WTC11 (cell line): ENCODE measurements around the gene SNAPC4. TPM values are rescaled to one million over a fixed set of nuclear protein-coding genes. Genes with fewer than 3 reads are reported as not detected.

Experiments
- ATAC-seq: fragments of 200-7000 bp; cut with Tn5 transposase; 2 replicates; pipeline ENCODE4 v1.10.0; 2021; ENCODE audit warnings: mild to moderate bottlenecking, moderate library complexity
- CTCF ChIA-PET: fragments of 300-600 bp; sonication (Branson Sonifier 250); formaldehyde crosslinking; loops from one replicate; lab custom pipeline; 2021; ENCODE audit warnings: antibody characterized with exemption; lab: Charles Lee
- POLR2A ChIA-PET: fragments of 350-600 bp; sonication (Branson Sonifier 250); formaldehyde crosslinking; loops from one replicate; lab custom pipeline; 2021; ENCODE audit warnings: antibody characterized with exemption; lab: Charles Lee
- DNase-seq: peaks from one replicate; pipeline ENCODE4 v3.0.0; 2021; ENCODE audit warnings: low spot score
- H3K27ac Mint-ChIP-seq: 2 replicates; pipeline ENCODE4 v1.8.0; 2021; ENCODE audit warnings: mixed read lengths
- H3K27me3 Mint-ChIP-seq: 2 replicates; pipeline ENCODE4 v1.8.0; 2021; ENCODE audit warnings: low read depth, mild to moderate bottlenecking, moderate library complexity, mixed read lengths
- H3K36me3 Mint-ChIP-seq: 2 replicates; pipeline ENCODE4 v1.8.0; 2021; ENCODE audit warnings: mixed read lengths
- H3K4me1 Mint-ChIP-seq: 2 replicates; pipeline ENCODE4 v1.8.0; 2022; ENCODE audit warnings: mixed read lengths
- H3K4me3 Mint-ChIP-seq: 2 replicates; pipeline ENCODE4 v1.8.0; 2021; ENCODE audit warnings: mild to moderate bottlenecking, moderate library complexity, mixed read lengths
- H3K9me3 Mint-ChIP-seq: 2 replicates; pipeline ENCODE4 v1.8.0; 2021; ENCODE audit warnings: mixed read lengths
- ARID4B ChIP-seq: sonication (generic); formaldehyde crosslinking; IDR thresholded peaks from 2 replicates; pipeline ENCODE4 v1.8.0; 2023; ENCODE audit warnings: missing genetic modification reagents, mild to moderate bottlenecking, borderline replicate concordance
- ATF3 ChIP-seq: sonication (generic); formaldehyde crosslinking; conservative IDR thresholded peaks from 2 replicates; pipeline ENCODE4 v1.8.1; 2022; ENCODE audit warnings: mild to moderate bottlenecking, missing genetic modification reagents
- CTCF ChIP-seq: fragments of 200-600 bp; IDR thresholded peaks from 2 replicates; pipeline ENCODE4 v1.8.0; 2022; ENCODE audit warnings: antibody characterized with exemption
- ERG ChIP-seq: fragments of 250-450 bp; sonication (Bioruptor Pico); IDR thresholded peaks from 2 replicates; pipeline ENCODE4 v1.8.0; 2021; ENCODE audit warnings: mild to moderate bottlenecking
- ESRRA ChIP-seq: sonication (generic); formaldehyde crosslinking; IDR thresholded peaks from 2 replicates; pipeline ENCODE4 v1.8.1; 2022; ENCODE audit warnings: mild to moderate bottlenecking, missing genetic modification reagents, borderline replicate concordance
- FOXK1 ChIP-seq: sonication (generic); formaldehyde crosslinking; IDR thresholded peaks from 2 replicates; pipeline ENCODE4 v1.8.0; 2022; ENCODE audit warnings: mild to moderate bottlenecking, moderate library complexity, missing genetic modification reagents
- IRF1 ChIP-seq: sonication (generic); formaldehyde crosslinking; IDR thresholded peaks from 2 replicates; pipeline ENCODE4 v1.8.0; 2023; ENCODE audit warnings: missing genetic modification reagents
- JAZF1 ChIP-seq: fragments of 250-450 bp; sonication (Bioruptor Pico); IDR thresholded peaks from 2 replicates; pipeline ENCODE4 v1.9.0; 2021; ENCODE audit warnings: moderate library complexity, mild to moderate bottlenecking, inconsistent platforms
- MLX ChIP-seq: sonication (generic); formaldehyde crosslinking; IDR thresholded peaks from 2 replicates; pipeline ENCODE4 v1.8.1; 2023; ENCODE audit warnings: mild to moderate bottlenecking, missing genetic modification reagents, moderate library complexity
- OVOL2 ChIP-seq: fragments of 250-450 bp; sonication (Bioruptor Pico); IDR thresholded peaks from 2 replicates; pipeline ENCODE4 v1.9.0; 2021; ENCODE audit warnings: mild to moderate bottlenecking, borderline replicate concordance
- RORB ChIP-seq: fragments of 250-450 bp; sonication (Bioruptor Pico); IDR thresholded peaks from 2 replicates; pipeline ENCODE4 v1.9.0; 2021; ENCODE audit warnings: mild to moderate bottlenecking
- SMAD4 ChIP-seq: sonication (generic); formaldehyde crosslinking; IDR thresholded peaks from 2 replicates; pipeline ENCODE4 v1.8.0; 2022; ENCODE audit warnings: mild to moderate bottlenecking, missing genetic modification reagents
- SOX15 ChIP-seq: fragments of 250-450 bp; sonication (Bioruptor Pico); IDR thresholded peaks from 2 replicates; pipeline ENCODE4 v1.9.0; 2021; ENCODE audit warnings: mild to moderate bottlenecking
- TCF7 ChIP-seq: sonication (generic); formaldehyde crosslinking; IDR thresholded peaks from 2 replicates; pipeline ENCODE4 v1.8.0; 2022; ENCODE audit warnings: mild to moderate bottlenecking, low read depth, missing genetic modification reagents, moderate library complexity
- USF1 ChIP-seq: sonication (generic); formaldehyde crosslinking; IDR thresholded peaks from 2 replicates; pipeline ENCODE4 v1.8.0; 2022; ENCODE audit warnings: mild to moderate bottlenecking, missing genetic modification reagents
- ZBTB21 ChIP-seq: sonication (generic); formaldehyde crosslinking; IDR thresholded peaks from 2 replicates; pipeline ENCODE4 v1.8.1; 2023; ENCODE audit warnings: mild to moderate bottlenecking, missing genetic modification reagents, borderline replicate concordance
- ZNF317 ChIP-seq: sonication (generic); formaldehyde crosslinking; IDR thresholded peaks from 2 replicates; pipeline ENCODE4 v1.8.1; 2023; ENCODE audit warnings: low read depth, mild to moderate bottlenecking, moderate library complexity, missing genetic modification reagents, borderline replicate concordance
- ZNF671 ChIP-seq: fragments of 250-450 bp; sonication (Bioruptor Pico); IDR thresholded peaks from 2 replicates; pipeline ENCODE4 v1.8.0; 2021; ENCODE audit warnings: mild to moderate bottlenecking
- ZSCAN18 ChIP-seq: fragments of 250-450 bp; sonication (Bioruptor Pico); IDR thresholded peaks from 2 replicates; pipeline ENCODE4 v2.1.2; 2022; ENCODE audit warnings: mild to moderate bottlenecking, moderate library complexity
- total RNA-seq: library from RNA; stranded (reverse); gene quantifications from 3 replicates; pipeline ENCODE4 v1.2.3, GENCODE V29; 2021

The SNAPC4 gene
- total RNA-seq, 1 experiment from 2014 or later: 22.8 TPM

- CTCF ChIA-PET: interaction anchor here (1.1 to 1.9 kb wide), 2 partner anchors 10 to 14 kb away, joined by 3 to 7 read pairs; partner anchors contain the start of gene DNLZ
- H3K27ac Mint-ChIP-seq: no peak overlapping the region
- no peaks in the 10 kb centered on the region for H3K9me3 Mint-ChIP-seq
- TF ChIP-seq CTCF (no peak), ZSCAN18 (CRISPR knock-in tag) (no peak), TCF7 (CRISPR knock-in tag) (no peak), ATF3 (CRISPR knock-in tag) (no peak), RORB (CRISPR knock-in tag) (no peak), SMAD4 (no peak), MLX (CRISPR knock-in tag) (no peak), ZNF671 (no peak), FOXK1 (CRISPR knock-in tag) (no peak), USF1 (CRISPR knock-in tag) (no peak), JAZF1 (CRISPR knock-in tag) (no peak), OVOL2 (no peak), ERG (no peak), SOX15 (CRISPR knock-in tag) (no peak), ESRRA (CRISPR knock-in tag) (no peak), ZBTB21 (CRISPR knock-in tag) (no peak), IRF1 (CRISPR knock-in tag) (no peak), ARID4B (no peak), ZNF317 (no peak)
- H3K4me1 Mint-ChIP-seq: no peaks in the 10 kb centered on the region
- no peaks in the 10 kb centered on the region for H3K36me3 Mint-ChIP-seq
- no peaks in the 10 kb centered on the region for H3K27me3 Mint-ChIP-seq
- DNase-seq (no peak), ATAC-seq (no peak)
- POLR2A ChIA-PET: interaction anchor here (0.5 to 1.5 kb wide), 3 partner anchors 10 to 71 kb away, joined by 3 read pairs; no protein-coding TSS in a partner anchor
- no peak overlapping the region for H3K4me3 Mint-ChIP-seq
These were observed 46.9 kb downstream of the SNAPC4 start for GRCh38 chr9:136353088-136353487.
